HepG2 (cell line): ENCODE measurements around the gene SSTR5. TPM values are rescaled to one million over a fixed set of nuclear protein-coding genes. Genes with fewer than 3 reads are reported as not detected.

ENCODE experiments used
- ASH2L ChIP-seq: fragments of 300-600, 200-600 bp; sonication (generic); IDR thresholded peaks from 2 replicates; pipeline ENCODE4 v1.7.0; 2017; ENCODE audit warnings: low read depth, mild to moderate bottlenecking, moderate library complexity, mixed read lengths, low read length; ENCODE audit not compliant: insufficient read length
- ATF2 ChIP-seq: sonication (generic); formaldehyde crosslinking; IDR thresholded peaks from 2 replicates; pipeline ENCODE4 v1.4.0; 2020; ENCODE audit warnings: missing genetic modification reagents
- HDAC6 ChIP-seq: fragments of 200-600 bp; sonication (generic); IDR thresholded peaks from 2 replicates; pipeline ENCODE4 v1.7.0; 2017; ENCODE audit warnings: mild to moderate bottlenecking, antibody characterized with exemption, low read length, low read depth
- MEIS2 ChIP-seq: sonication (generic); formaldehyde crosslinking; IDR thresholded peaks from 2 replicates; pipeline ENCODE4 v1.9.0; 2021; ENCODE audit warnings: mild to moderate bottlenecking, missing genetic modification reagents
- NCOA5 ChIP-seq: sonication (generic); formaldehyde crosslinking; IDR thresholded peaks from 2 replicates; pipeline ENCODE4 v1.4.0; 2020; ENCODE audit warnings: missing genetic modification reagents
- PREB ChIP-seq: sonication (generic); formaldehyde crosslinking; IDR thresholded peaks from 2 replicates; pipeline ENCODE4 v1.4.0; 2020; ENCODE audit warnings: missing genetic modification reagents
- SMAD3 ChIP-seq: sonication (generic); formaldehyde crosslinking; IDR thresholded peaks from 2 replicates; pipeline ENCODE4 v1.4.0; 2020; ENCODE audit warnings: missing genetic modification reagents
- SRF ChIP-seq: IDR thresholded peaks from 2 replicates; pipeline ENCODE4 v1.6.1; 2011; ENCODE audit warnings: mild to moderate bottlenecking, low read depth, low read length, moderate library complexity
- SRSF4 ChIP-seq: fragments of 200-400 bp; formaldehyde crosslinking; IDR thresholded peaks from one replicate; pipeline ENCODE4 v1.6.1; 2018; ENCODE audit warnings: mild to moderate bottlenecking, low read depth, low read length, moderate library complexity; ENCODE audit not compliant: poor library complexity, severe bottlenecking
- TOE1 ChIP-seq: sonication (generic); formaldehyde crosslinking; IDR thresholded peaks from 2 replicates; pipeline ENCODE4 v1.4.0; 2020; ENCODE audit warnings: mild to moderate bottlenecking, missing genetic modification reagents
- ZBTB42 ChIP-seq: sonication (generic); formaldehyde crosslinking; IDR thresholded peaks from 2 replicates; pipeline ENCODE4 v1.5.0; 2020; ENCODE audit warnings: mild to moderate bottlenecking, missing genetic modification reagents
- polyA plus RNA-seq, 8 experiments: library from polyadenylated mRNA; depleted of rRNA in 3 of 8; stranded (reverse) in 7 of 8; unstranded in 1 of 8; fragments of >200 nt; fragmentation: Illumina TruSeq in 4 of 8; extraction: Trizol in 4 of 8; gene quantifications; 2 replicates each; pipeline versions ENCODE4 v1.2.1 to v1.2.3, GENCODE V29; 2011 to 2016; ENCODE audit warnings: low read depth in 4 of 8, missing spikeins in 1 of 8, mixed read lengths in 1 of 8; ENCODE audit not compliant: insufficient read depth in 1 of 8
- total RNA-seq, 5 experiments: library from RNA; depleted of rRNA; stranded (reverse); fragments of >200 nt; fragmentation: Illumina TruSeq; extraction: Trizol; gene quantifications; 2 replicates each; pipeline ENCODE4 v1.2.3, GENCODE V29; 2016; ENCODE audit warnings: low read depth in 1 of 5
- TF ChIP-seq, protein P1 (sequence below): sonication (generic); formaldehyde crosslinking; conservative IDR thresholded peaks from 2 replicates; pipeline ENCODE4 v1.4.0; 2020; ENCODE audit warnings: missing genetic modification reagents
- TF ChIP-seq, protein P2 (sequence below): sonication (generic); formaldehyde crosslinking; IDR thresholded peaks from 2 replicates; pipeline ENCODE4 v1.8.0; 2022; ENCODE audit warnings: mild to moderate bottlenecking, missing genetic modification reagents, moderate library complexity
- TF ChIP-seq, protein P3 (sequence below): sonication (generic); formaldehyde crosslinking; IDR thresholded peaks from 2 replicates; pipeline ENCODE4 v1.5.1; 2020; ENCODE audit warnings: missing genetic modification reagents, mild to moderate bottlenecking, borderline replicate concordance
- TF ChIP-seq, protein P4 (sequence below): sonication (generic); formaldehyde crosslinking; IDR thresholded peaks from 2 replicates; pipeline ENCODE4 v1.4.0; 2020; ENCODE audit warnings: mild to moderate bottlenecking, missing genetic modification reagents

SSTR5 gene
- total and polyA plus RNA-seq, 2 of the 13 experiments (the other 11 are each of a cell fraction or from before 2014, with no cell fraction given), result 0.20 to 0.49 TPM

GRCh38 chr16:1076801-1077576 is 4.4 kb downstream of the SSTR5 start (continued):
- TF ChIP-seq, protein P1, sequence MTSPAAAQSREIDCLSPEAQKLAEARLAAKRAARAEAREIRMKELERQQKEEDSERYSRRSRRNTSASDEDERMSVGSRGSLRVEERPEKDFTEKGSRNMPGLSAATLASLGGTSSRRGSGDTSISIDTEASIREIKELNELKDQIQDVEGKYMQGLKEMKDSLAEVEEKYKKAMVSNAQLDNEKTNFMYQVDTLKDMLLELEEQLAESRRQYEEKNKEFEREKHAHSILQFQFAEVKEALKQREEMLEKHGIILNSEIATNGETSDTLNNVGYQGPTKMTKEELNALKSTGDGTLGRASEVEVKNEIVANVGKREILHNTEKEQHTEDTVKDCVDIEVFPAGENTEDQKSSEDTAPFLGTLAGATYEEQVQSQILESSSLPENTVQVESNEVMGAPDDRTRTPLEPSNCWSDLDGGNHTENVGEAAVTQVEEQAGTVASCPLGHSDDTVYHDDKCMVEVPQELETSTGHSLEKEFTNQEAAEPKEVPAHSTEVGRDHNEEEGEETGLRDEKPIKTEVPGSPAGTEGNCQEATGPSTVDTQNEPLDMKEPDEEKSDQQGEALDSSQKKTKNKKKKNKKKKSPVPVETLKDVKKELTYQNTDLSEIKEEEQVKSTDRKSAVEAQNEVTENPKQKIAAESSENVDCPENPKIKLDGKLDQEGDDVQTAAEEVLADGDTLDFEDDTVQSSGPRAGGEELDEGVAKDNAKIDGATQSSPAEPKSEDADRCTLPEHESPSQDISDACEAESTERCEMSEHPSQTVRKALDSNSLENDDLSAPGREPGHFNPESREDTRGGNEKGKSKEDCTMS (CRISPR knock-in tag), result no peak
- TF ChIP-seq ASH2L, result no peak
- TF ChIP-seq, protein P2, sequence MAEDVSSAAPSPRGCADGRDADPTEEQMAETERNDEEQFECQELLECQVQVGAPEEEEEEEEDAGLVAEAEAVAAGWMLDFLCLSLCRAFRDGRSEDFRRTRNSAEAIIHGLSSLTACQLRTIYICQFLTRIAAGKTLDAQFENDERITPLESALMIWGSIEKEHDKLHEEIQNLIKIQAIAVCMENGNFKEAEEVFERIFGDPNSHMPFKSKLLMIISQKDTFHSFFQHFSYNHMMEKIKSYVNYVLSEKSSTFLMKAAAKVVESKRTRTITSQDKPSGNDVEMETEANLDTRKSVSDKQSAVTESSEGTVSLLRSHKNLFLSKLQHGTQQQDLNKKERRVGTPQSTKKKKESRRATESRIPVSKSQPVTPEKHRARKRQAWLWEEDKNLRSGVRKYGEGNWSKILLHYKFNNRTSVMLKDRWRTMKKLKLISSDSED, result no peak
- no peak for TF ChIP-seq NCOA5 (CRISPR knock-in tag)
- no peak for TF ChIP-seq TOE1 (CRISPR knock-in tag)
- TF ChIP-seq SMAD3 (CRISPR knock-in tag), result no peak
- no peak for TF ChIP-seq SRSF4
- TF ChIP-seq ATF2 (CRISPR knock-in tag), result 0 out of 2 replicates have a peak, but pooled peaks have one; percentile 49
- no peak for TF ChIP-seq SRF
- no peak for TF ChIP-seq ZBTB42 (CRISPR knock-in tag)
- TF ChIP-seq HDAC6, result no peak
- TF ChIP-seq MEIS2, result peak; percentile 52; the same call in 1 of the 2 replicates
- TF ChIP-seq, protein P3, sequence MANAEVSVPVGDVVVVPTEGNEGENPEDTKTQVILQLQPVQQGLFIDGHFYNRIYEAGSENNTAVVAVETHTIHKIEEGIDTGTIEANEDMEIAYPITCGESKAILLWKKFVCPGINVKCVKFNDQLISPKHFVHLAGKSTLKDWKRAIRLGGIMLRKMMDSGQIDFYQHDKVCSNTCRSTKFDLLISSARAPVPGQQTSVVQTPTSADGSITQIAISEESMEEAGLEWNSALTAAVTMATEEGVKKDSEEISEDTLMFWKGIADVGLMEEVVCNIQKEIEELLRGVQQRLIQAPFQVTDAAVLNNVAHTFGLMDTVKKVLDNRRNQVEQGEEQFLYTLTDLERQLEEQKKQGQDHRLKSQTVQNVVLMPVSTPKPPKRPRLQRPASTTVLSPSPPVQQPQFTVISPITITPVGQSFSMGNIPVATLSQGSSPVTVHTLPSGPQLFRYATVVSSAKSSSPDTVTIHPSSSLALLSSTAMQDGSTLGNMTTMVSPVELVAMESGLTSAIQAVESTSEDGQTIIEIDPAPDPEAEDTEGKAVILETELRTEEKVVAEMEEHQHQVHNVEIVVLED (CRISPR knock-in tag), result peak; percentile 35; the same call in 1 of the 2 replicates
- TF ChIP-seq PREB, result no peak
- TF ChIP-seq, protein P4, sequence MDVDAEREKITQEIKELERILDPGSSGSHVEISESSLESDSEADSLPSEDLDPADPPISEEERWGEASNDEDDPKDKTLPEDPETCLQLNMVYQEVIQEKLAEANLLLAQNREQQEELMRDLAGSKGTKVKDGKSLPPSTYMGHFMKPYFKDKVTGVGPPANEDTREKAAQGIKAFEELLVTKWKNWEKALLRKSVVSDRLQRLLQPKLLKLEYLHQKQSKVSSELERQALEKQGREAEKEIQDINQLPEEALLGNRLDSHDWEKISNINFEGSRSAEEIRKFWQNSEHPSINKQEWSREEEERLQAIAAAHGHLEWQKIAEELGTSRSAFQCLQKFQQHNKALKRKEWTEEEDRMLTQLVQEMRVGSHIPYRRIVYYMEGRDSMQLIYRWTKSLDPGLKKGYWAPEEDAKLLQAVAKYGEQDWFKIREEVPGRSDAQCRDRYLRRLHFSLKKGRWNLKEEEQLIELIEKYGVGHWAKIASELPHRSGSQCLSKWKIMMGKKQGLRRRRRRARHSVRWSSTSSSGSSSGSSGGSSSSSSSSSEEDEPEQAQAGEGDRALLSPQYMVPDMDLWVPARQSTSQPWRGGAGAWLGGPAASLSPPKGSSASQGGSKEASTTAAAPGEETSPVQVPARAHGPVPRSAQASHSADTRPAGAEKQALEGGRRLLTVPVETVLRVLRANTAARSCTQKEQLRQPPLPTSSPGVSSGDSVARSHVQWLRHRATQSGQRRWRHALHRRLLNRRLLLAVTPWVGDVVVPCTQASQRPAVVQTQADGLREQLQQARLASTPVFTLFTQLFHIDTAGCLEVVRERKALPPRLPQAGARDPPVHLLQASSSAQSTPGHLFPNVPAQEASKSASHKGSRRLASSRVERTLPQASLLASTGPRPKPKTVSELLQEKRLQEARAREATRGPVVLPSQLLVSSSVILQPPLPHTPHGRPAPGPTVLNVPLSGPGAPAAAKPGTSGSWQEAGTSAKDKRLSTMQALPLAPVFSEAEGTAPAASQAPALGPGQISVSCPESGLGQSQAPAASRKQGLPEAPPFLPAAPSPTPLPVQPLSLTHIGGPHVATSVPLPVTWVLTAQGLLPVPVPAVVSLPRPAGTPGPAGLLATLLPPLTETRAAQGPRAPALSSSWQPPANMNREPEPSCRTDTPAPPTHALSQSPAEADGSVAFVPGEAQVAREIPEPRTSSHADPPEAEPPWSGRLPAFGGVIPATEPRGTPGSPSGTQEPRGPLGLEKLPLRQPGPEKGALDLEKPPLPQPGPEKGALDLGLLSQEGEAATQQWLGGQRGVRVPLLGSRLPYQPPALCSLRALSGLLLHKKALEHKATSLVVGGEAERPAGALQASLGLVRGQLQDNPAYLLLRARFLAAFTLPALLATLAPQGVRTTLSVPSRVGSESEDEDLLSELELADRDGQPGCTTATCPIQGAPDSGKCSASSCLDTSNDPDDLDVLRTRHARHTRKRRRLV (CRISPR knock-in tag), result no peak
